IPS DF 4.7 (cell line): ENCODE results near the gene CNTN4.

Source experiments
- DNase-seq: peaks from one replicate; pipeline ENCODE4 v3.0.0-alpha.2; 2013; ENCODE audit warnings: low spot score; ENCODE audit errors: extremely low read depth

CNTN4 gene

DNA sequence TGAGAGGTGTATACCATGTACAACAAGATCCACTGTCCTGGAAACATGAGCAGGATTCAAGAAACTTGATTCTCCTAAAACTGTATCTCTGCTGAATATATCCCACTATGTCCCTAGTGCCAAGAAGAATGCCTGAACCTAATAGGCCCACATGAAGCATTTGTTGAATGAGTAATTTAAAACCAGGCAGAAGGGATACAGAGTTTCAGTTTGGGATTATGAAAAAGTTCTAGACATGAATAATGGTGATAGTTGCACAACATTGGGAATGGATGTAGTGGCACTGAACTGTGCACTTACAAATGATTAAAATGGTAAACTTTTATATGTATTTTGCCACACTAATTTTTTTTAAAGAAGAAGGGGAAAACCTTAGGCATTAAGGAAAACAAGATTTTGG lies 750.4 kb downstream of the CNTN4 start:
- no peak for DNase-seq

DNA sequence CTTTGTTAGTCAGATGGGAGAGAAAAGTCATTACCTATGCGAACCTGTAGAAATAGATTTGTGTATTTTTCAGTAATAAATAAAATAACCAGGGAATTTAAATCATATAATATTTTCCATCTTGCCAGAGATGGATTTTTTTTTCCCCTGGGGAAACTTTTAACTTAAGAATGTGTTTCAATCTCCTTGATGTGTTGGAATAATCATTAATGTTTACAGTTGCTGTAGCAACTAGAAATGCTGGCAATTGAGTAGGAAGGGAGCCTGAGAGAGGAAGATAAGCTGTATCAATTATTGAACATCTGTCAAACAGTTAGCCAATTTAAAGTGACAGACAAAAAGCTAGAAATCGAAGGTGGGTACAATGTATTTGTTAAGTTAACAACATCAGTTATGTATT lies 752.0 kb downstream of the CNTN4 start:
- DNase-seq, result no peak

DNA sequence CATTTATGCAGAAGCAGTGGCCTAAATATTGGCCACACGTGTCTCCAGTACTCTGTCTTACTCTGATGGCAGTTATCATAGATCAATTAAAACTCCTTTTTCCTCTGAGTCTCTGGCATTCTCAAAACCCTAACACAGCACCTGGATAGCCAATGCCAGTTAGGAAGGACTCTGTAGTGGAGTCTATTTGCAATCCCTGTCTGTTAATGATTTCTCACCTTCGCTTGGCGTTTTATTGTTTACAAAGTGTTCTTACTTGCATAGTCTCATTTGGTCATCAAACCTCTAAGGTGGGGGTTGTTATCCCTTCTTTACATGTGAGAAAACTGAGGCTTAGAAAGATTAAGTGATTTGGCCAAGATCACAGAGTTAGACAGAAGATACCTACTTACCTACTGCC lies 752.7 kb downstream of the CNTN4 start:
- DNase-seq, result no peak

DNA sequence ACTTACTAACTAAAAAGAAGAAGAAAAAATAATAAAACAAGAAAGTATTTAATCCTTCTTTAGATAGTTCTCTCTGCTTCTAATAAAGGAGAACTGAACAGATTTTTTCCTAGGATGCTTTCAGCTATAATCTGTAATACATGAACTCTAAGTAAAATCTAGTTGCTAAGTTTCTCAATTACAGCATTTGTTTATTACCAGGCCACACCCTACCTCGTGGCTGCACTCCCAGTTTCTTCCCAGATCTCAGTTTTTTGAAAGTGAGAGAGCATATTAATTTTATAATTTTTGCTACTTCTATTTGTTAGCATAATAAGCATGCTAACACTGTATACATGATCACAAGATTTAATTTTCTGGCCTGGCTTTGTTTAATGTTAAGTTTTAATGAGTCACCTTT lies 753.2 kb downstream of the CNTN4 start:
- DNase-seq, result no peak

DNA sequence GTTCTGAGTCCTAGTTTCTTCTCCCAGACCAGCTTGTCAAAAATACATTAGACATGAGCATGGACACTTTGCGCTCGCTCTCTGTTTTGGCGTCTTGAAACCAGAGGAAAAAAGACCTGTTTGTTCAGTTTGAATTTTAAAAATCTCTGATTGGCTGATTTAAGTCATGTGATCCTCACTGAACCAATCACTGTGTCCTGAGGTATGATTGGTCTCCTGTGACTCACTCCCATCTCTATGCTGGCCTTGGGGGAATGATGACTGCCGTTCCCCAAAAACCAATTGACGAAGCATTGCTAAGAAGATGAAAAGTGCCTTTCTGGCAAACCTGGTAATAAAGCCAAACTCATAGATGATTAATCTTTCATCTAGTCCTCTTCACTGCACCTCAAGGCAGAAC lies 755.0 kb downstream of the CNTN4 start:
- no peak for DNase-seq

DNA sequence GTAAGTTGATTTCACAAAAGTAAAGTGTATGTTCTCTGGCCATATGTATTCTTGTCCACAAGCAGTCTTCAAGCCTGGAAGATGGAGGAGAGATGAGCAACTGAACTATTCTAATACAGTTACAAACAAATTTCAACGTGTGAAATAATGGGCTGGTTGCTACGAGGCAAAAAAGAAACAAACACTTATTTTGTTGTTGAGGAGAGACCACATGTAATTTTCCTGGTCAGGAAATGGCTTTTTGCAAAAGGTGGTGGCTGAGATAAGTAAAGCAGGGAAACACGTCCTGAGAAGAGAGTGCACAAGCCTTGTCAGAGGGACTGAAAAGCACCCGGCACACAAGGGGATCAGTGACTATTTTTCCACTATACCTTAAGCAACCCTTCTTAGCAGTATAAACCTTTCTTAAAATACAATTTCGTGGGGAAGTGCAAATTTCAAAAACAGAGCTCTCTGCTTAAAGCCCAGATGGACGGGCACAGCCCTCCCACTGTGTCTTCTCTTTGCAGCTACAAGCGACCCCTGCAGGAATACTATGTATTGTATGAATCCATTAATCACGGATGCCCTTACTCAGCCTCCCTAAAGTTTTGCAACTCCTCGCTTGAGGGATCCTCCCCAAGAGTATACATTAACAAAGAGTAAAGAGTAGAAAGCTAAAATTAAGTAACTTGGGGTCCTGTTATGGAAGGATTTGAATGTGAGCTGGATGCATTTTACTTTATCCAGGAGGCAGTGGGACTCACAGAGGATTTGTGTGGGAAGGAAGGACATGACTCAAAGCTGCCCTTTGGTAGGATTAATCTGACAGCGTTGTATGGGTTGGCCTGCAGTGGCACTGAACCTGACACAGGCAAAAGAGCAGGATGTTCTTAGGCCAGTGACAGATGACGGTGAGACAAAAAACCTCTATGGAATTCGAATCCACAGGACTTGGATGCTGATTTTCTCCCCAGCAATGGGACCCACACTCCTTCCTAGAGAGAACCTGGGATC lies 757.8 kb downstream of the CNTN4 start:
- no peak for DNase-seq

DNA sequence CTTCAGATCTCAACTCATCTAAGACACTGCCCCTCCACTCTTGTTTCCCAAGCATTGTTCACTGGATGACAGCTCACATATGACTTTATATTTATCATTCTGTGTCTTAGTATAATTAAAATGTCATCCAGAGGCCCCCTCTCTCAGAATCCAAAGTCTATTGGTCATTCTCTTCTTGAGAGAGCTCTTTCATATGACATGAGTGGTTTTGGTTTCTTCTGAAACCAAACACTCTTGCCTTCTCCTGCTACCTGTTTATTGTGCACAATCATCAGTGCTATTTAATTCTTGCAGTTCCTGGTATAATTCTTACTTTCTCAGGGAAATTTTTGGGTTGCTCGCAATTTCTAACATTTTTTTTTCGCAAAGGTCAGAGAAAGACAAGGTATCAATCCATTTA lies 762.0 kb downstream of the CNTN4 start:
- DNase-seq, result no peak

DNA sequence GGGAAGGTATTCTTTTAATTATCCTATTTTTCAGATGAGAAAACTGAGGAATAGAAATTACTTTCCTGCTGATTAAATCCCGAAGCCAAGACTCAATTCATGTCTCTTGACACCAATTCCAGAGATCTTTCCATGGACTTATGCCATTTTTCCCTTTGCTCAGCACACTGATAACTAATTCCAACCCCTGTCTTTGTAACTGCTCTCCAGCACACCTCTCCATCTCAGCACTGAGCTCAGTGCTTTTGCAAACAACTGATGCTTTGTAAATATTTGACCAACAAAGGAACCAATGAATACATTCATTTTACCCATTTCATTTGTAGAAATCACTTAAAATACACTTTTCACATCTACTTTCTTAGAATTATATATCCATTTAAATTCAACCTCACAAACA lies 762.5 kb downstream of the CNTN4 start:
- DNase-seq, result no peak

DNA sequence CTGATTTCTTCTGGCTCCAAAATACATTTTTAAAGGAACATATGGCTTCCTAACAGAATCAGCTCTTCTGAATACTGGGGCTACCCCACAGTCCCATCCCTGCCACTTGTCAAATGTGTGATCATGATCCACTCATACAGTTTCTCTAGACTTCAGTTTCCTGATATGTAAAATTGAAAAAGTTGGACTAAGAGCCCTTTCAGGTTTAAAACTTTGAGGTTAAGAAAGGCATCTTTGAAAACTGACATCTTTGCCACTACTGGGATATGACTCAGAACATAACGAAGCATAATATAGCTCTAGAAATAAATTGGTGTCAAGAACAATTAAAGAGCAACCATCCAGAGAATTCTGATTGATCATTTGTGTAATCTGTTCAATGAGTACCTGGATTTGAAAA lies 763.3 kb downstream of the CNTN4 start:
- DNase-seq, result no peak

DNA sequence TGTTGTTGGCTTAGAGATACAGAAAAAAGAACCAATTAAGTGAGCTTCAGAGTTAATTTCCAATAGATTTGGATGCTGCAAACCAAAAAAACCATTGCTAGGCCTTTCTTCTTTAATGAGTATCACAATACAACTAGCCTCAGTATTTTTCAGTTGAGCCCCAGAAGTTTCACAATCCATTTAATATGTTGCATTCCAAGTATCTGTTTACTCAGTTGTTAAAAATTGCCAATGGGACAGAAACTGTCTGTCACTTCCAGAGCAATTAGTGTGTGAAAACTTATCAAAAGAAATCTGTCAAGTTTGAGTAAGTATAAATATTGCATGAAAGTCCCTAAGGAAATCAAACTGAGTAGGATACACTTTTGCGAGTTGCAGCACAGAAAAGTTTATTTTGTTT lies 763.7 kb downstream of the CNTN4 start:
- no peak for DNase-seq

DNA sequence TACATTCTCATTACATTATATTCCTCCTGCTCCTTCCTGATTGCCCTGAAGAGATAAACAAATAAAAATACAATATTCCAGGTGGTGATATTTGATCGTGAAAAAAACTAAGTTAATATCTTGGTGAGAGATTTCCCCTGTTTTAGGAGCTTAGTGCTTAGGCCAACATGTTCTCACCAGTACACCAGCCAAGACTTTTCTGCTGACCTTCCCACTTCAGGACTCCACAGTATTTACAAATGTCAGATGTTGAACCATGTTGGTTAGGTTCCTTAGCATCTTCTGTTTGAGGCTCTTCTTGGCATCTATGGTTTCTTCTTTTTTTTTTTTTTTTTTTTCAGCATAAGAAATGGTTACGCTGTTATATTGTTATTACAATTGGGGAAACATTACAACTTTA lies 764.5 kb downstream of the CNTN4 start:
- DNase-seq, result no peak

DNA sequence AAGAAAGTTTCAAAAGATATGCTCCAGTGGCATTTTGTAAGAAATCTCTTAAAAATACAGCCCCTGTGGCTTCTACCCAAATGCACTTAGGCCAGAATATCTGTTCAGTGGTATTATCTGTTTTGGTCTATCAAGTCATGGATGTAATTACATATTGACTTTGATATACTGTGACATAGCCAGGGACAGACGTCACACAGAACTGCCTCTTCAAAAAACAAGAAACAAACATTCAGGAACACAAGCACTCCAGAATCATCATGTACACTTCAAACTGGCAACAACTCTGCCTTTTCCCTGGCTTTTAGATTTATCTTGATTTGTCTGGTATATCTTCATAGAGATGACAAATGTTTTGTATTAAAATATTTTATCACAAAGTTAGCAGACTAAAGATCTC lies 771.2 kb downstream of the CNTN4 start:
- no peak for DNase-seq

DNA sequence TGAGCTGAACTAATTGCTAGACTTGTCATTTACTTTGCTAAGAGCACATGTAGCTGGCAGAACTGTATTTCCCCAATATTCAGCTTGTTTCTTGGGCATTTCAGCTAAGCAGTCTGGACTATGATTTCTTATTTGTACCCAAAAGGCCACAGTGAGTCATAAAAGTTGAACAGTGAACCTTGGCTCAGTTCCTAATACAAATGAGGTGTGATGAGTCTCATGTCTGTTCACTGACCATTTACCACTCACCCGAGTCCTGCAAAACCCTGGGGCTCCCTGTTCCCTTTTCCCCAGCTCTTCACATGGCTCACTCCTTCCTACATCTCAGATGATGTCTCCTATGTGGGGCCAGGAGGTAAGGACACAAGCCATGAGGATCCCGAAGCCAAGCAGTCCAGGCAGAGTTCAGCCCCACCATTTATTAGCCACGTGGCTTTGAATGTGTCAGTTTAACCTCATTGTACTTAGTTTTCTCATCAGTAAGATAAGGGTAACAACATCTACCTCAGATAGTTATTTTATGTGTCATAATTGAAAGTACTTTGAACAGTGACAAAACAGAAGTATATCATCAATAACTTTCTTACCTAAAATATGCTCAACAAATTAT lies 772.2 kb downstream of the CNTN4 start:
- no peak for DNase-seq

DNA sequence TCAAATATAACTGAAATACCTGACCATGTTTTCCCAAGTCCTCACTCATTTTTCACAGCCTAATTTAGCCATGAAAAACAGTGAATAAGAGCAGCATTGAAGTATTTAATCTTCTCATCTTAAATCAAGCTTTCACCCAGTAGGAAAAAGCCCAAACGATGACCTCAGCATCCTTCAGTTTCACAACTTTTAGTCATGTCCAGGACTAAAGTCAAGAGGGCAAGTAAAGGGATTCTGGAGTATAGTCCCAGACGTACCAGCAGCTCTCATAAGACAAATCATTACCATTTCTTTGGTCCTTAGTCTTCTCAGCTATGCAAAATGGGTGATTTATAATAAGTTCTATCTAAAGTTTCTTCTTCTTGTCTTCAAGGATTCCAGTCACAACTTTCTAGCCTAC lies 774.2 kb downstream of the CNTN4 start:
- no peak for DNase-seq

DNA sequence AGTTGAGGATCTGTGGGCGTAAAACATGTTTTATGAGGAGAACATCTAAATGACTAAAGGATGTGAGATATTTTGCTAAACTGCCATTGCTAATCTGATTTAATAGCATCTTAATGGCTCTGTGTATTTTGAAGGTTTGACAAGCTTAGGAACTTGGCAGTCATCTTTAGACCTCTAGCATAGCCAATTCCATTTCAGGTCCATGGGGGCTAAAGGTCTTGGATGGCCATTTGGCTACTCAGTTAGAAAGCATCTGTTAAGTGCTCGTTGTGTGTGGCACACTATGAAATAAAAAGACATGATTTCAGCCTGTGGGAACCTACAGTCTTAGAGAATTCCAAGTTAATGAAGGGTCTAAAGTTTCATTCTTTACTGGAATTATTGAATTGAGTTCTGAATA lies 775.3 kb downstream of the CNTN4 start:
- no peak for DNase-seq

DNA sequence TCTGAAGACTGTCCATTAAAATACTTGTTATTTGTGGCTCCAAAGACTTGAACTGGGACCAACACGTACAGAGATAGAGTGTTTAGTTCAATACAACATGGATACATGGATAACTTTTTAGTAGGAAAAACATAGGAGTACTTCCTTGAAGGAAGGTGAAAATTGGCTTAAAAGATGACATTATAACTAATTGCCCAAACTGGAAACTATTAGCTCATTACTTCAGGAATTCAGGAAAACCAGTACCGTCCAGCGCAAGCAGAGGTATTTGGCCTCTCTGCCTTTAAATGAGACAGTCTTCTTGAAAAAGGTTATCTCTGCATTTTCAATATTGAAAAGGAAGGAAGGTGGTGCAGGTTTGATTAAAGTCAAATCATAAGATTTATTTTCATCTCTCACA lies 777.0 kb downstream of the CNTN4 start:
- DNase-seq, result no peak

DNA sequence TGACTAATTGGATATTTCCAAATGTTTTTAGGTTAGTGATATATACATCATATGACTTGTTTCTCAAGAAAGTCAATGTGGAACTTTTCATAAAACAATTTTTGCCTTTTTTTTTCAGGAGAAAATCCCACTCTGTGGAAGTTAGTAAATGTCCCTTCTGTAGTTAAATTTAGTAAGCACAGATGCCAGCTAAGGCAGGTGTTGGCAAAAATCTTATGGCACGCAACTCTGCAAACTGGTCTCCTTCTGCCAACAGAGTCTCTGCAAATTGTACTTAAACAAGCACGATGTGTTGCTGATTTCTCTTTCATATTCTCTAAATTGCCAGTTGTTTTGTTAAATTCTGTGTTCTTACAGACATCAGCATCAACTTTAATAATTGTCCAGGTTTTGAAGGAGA lies 777.7 kb downstream of the CNTN4 start:
- no peak for DNase-seq

DNA sequence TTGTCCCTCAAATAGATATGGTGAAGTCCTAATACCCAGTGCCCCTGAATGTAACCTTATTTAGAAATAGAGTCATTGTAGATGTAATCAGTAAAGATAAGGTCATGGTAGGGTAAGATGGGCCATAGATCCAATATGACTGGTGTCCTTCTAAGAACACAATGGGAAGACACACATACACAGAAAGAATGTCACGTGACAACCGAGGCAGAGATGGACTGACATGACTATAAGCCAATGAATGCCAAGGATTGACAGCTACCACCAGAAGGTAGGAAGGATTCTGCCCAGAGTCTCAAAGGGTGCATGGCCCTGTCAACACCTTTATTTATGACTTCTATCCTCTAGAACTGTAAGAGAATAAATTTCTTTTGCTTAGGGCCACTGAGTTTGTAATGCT lies 780.4 kb downstream of the CNTN4 start:
- no peak for DNase-seq

DNA sequence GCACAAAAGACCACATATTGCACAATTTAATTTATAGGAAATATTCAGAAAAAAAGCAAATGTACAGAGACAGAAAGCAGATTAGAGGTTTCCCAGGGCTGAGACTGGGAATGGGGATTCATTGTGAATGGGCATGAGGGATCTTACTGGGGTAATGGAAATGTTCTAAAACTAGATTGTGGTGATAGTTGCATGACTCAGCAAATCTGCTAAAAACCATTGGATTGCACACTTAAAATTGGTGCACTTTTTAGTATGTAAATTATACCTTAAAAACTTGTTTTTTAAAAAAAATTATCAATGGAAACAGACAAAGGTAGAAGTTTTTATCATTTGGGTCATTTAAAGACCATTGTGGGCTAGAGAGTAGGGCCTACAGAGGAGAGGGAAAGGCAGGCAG lies 780.9 kb downstream of the CNTN4 start:
- no peak for DNase-seq

DNA sequence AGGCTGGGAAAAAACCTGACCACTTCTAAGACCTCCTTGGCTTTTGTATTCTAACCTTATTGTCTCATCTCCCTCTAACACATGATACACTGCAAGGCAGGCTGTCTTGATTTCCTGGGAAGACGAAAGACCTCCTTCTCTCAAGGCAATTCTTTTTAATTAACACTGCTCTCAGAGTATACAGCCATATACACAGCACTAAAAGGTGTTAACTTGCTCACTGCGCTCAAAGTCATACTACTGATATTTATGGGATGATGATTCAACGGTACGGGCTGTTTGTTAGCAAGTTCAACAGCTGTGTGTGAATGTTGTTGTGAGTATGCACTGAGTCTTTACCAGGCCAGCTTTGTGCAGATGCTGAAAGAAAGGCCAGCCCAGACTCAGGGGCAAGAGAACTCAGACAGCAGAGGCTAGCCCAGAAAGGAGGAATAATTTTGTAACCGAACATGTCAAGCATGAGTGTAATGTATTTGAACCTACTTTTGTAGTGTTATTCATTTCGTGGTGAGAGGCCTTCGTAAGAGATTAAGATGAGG lies 781.6 kb downstream of the CNTN4 start:
- DNase-seq, result no peak

DNA sequence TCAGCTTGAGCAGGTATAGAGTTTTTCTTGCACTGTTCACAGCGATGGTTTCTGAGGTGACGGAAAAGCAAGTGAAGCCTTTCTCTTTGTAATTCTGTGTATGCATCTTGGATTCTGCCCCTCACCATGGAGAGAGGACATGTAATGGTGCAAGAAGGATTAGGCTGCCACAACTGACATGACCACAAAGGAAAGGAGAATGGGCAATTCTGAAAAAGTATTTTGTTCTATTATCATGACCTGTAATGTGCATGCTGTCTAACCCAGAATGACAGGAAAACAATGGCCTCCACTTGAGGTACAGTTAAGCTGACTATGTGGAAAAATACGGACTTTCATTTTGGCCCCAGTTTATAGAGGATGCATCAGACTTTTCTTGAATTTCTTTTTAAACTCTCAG lies 784.6 kb downstream of the CNTN4 start:
- DNase-seq, result no peak

DNA sequence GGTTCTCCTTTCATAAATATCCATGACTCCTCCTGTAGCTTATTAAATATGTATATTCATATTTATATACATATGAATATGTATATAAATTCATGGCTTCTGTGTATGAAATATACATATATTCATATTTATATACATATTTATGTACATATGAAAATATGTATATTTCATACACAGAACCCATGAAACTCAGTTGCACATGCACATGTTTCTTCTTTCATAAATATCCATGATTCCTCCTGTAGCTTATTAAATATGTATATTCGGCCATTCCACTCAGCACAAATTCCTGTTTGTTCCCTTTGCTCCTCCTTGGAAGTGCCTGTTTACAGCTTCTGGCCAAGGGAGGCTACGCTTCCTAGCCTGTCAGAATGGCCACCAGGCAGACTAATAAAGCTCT lies 789.9 kb downstream of the CNTN4 start:
- no peak for DNase-seq

DNA sequence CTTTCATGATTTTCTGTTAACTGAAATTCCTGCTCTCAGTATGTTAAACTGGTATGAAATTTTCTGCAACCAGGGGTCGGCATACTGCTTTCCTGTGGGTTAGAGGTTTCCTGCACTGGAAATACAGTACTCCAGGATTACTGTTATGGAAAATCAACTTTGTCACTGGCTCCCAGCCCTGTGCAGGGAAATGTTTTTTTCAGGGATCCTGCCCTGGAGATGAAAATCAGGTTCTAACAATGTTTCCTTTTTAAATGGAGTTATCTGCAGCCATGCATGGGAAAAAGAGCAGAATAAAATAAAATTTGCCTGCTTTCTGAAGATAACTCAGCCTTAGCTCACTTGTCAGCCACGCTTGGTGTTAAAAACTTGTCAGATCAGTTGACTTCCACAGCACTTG lies 791.1 kb downstream of the CNTN4 start:
- DNase-seq, result no peak
